ENCODE measurements around the gene DNAH11.

DNAH11 gene

DNA sequence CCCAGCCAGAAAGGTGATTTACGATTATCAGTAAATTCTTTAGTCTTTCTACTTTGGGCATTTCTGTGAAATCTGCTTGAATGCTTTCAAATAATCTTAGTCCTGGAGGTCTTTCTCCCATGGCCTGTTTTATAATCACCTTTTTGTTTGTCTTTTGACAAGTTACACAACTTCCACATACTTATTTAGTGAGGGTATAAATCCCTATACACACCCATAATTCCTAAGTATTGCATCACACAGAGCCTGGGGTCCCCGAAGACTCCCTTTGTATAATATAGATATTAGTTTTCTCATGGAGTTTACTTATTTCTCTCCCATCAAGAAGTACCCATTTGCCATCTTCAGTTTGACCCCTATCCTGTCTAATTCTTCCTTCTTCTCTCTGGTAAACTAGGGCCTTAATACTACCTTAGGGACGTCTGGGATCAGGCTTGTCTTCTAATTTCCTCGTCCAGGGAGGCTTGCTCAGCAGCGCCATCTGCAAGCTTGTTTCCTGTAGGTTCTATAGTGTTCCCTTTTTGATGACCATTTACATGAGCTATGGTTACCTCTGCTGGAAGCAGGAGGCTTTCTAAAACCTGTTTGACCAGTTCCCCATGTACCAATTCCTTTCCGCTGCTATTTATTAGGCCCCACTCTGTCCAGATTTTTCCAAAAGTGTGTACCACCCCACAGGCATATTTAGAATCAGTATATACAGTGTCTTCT, 8.1 kb downstream of the DNAH11 start:
- DNase-seq: no peak

DNA sequence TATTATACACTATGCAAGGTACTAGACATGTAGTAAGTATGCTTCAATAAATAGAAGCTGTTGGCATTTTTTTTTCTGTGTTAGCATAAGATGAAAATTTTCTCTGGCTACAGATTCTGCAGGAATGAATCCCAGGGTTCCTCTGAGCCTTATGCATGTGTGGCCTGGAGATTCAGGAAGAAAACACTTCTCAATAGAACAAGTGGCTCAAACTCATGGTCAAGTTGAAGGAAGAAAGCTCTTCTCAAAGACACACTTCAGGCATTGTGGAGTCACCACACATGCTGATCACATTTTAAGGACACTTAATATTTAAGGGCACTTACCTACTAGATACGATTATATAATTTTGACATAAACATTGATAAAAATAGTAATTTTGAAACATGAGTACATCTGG, 19.5 kb downstream of the DNAH11 start:
- no peak for DNase-seq

DNA sequence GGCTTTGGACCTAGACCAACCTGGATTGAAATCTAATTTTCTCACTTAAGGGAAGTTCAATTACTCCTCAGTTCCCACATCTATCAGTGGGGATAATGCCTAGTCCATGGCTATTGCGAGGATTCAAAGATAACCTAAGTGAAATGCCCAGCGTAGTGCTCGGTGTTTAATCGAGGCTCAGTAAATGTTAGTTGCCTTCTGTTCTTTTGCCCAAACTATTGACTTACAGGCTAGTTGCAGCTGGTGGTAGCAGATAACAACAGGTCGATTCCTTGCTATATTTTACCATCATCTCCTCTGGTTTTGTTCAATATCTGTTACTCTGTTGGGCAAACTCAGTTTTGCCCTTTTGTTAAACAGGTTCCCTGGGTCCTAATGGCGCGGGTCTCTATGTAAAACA, 22.8 kb downstream of the DNAH11 start:
- DNase-seq: no peak

DNA sequence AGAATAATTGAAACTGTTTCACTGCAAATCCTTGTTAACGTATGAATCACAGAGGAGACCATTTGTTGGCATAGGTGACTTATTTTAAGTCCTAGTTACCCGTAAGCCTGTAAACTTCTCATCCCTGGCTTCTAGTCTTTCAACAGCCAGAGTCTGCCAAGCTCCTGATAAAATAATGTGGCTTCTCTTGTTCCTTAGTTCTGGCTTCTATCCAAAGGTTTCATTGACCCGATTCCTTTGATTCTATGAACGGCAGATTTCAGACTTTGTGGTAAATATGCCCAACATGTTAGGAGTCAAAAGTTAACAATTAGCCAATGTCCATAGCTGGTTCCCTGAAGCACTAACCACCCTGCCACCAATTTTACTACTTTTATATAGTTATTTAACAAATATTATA, 23.3 kb downstream of the DNAH11 start:
- no peak for DNase-seq

DNA sequence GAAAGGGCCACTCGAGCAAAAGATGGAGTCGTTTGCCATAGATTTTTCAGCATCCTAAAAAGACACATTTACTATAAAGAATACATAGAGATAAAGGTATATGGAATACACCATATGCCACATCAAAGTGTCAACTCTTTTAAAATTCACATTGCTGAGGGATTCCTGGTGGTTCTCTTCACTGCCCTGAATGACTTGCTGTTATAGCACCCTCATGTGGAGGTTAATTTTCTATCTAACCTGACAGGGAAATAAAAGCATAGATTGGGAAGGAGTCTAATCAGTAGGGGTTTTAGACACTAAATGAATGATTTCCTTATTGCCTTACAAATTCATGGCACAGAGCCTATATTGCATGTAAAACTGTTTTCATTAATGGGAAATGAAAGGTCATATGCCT, 25.9 kb downstream of the DNAH11 start:
- DNase-seq: no peak

DNA sequence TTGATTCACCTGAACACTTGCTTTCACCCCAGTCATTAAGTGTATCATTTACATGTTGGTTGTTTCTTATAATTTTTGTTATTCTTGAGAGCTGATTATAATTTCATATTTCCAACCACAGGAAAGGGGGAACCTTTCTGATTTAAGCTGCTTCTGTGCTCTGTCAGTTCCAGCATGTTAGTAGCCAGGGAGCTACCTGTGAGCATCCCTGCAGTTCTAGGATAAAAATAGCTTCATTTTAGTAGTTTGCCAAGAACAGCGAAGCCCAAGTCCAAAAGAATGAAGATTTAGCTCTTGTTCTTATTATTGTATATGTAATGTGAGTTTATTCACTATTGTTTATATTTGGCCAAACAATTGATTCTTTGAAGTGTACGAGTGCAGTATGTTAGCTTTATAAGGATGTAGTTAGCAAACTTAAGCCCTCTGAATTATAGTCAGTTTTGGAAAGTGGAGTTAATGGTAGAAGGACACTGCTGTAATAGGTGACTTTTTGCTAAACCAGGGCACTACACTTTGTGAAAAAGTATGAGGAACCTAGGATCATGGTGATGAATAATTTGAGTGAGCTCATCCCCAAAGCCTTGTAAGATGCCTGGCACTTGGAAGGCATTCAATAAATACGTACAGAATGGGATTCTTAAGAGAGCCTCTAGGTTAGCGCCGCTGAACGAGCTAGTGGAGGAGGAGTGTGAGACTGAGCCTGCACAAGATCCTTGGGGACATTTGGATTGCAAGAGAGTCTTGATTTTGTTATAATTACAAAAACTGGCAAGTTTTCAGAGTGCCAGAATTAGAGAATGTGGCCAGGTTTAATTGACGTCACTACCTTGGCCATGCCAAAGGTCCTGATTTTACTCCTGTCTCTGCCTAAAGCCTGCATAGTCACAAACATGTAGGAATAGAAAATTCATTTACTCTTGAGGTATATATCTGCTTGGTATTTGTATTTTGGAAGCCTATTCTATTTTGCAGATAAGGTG, 29.8 kb downstream of the DNAH11 start:
- DNase-seq: no peak

DNA sequence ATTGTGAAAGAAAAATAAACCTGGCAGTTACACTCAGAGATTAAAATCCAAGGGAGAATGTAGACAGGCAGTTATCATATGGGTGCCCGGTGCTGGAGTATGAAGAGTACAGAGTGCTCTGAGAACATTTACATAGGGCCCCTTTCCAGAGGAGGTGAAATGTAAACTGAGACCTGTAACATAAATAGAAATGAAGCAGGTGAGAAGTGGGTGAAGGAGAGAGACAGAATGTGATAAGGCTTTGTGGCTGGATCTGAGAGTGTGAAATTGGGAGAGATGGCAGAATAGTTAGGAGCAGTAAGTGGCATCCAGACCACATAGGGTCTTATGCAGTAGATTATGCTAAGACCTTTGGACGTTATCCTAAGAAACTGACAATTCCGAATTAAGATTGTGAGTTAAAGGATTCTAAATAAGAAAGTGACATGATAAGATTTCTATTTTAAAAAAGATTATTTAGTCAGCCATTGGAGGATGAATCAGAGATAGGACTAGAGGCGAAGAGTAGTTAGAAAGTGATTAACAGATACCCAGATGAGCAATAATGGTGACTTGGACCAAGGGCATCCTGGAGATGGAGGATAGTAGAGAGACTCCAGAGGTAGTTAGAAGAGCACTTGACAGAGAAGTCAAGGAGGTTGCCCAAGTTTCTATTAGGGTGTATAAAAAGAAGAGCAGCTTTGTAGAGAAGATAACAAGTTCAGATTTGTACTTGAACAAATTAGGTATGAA, 36.7 kb downstream of the DNAH11 start:
- no peak for DNase-seq

DNA sequence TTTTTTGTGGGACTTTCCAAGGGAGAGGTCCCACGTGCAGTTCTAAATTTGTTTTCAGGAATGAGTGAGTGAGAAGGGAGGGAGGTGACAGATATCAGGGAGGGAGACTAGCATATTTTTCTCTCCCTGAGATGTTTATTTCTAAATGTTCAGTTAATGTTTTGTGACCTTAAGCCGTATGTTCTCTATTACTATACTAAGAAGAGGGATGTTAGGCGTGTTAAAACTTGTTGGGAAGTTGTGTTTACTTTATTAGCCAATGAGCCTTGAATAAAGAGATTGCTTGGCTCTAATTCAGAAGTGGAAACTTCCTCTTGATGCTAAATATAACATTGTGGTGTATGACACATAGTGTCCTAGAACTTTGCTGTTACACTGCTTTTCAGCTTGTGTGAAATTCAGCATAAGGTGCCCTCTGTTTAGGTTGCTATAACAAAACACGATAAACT, 37.3 kb downstream of the DNAH11 start:
- DNase-seq: no peak

DNA sequence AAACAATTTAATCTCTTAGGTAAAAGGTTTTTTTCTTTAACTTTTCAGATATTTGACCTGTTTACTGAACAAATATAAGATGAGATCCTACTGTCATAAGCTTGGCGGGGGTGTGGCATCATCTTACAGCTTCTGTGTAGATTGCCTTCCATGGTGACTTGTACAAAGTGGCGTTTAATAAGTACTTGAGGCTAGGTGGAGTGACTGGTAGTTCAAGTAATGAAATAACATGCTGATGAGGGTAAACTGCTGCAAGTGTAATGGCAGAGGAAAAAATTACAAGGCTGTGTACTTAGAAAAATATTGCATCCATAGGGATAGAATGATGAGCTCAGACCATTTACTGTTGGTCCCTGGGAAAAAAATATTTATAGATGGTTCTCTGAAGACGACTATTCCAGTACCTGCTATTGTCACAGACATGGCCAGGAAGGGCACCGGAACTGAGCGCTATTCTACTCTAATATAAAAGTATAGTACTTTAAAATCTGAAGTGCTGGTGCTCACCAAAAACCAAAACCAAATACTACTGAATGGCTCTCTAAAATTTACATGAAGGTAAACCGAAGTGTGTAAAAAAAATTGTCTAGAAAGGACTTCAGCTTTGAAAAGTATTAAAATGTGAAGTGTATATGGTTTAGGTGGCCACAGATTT, 42.4 kb downstream of the DNAH11 start:
- DNase-seq: no peak

DNA sequence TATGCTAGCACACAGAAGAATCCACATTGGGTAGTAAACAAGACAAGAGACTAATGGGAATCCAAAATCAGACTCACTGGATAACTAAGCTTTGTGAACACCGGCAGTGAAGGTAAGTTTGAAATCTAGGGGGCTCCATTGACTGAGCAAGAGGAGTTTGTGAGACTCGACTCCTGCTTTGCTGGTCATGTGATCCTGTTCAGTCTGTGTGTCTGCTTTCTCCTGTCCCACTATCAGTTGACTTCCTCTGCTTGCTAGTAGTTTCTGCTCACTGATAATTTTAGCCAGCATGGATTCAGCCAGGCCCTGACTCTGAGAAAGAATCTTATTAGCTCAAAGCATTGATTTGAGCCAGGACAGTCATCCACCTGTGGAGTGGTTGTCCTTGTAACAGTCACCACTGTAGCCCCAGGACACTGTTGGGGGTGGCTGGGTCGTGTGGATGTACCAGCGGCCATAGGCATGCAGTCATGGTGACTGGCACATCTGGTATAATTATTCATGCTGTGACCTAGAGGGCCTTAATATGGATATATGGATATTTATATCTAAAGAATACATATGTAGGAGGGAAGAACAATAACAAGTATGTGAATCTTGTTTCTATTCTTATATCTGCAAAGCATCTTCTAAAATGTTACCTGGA, 44.4 kb downstream of the DNAH11 start:
- DNase-seq: no peak

DNA sequence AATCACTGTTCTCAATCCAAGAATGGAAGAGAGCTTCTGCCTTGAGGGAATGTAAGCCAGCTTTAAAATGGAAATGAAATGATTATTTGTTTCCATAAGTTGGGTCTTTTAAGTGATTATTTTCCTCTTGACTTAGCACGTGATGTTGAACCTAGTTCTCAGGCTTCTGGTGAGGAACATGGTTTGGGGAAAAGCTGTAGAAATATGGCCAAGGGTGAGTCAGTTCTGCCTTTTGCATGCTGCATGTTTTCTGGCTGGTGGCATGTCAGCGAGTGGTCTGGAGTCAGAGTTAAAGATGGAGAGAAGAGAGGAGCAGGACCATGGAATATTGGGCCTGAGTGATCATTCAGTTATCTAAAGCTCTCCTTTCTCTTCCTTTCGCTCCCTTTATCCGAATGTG, 54.0 kb downstream of the DNAH11 start:
- DNase-seq: no peak

DNA sequence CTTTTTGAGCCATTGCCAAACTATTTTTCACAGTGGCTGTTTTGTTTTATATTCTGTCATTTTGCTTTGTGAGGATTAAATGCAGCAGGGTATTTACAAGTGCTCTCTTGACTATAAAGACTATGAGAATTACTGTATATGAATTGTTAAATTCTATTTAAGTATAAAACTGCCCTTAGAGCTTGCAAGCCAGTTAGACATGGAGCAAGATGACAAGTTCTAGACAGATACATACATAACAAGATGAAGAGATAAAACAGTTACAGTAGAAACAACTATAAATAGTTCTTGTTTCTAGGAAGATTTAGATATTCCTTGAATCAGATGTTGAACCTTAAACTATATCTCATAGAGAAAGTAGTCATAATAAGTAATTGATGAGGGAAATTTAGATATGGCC, 60.6 kb downstream of the DNAH11 start:
- no peak for DNase-seq

DNA sequence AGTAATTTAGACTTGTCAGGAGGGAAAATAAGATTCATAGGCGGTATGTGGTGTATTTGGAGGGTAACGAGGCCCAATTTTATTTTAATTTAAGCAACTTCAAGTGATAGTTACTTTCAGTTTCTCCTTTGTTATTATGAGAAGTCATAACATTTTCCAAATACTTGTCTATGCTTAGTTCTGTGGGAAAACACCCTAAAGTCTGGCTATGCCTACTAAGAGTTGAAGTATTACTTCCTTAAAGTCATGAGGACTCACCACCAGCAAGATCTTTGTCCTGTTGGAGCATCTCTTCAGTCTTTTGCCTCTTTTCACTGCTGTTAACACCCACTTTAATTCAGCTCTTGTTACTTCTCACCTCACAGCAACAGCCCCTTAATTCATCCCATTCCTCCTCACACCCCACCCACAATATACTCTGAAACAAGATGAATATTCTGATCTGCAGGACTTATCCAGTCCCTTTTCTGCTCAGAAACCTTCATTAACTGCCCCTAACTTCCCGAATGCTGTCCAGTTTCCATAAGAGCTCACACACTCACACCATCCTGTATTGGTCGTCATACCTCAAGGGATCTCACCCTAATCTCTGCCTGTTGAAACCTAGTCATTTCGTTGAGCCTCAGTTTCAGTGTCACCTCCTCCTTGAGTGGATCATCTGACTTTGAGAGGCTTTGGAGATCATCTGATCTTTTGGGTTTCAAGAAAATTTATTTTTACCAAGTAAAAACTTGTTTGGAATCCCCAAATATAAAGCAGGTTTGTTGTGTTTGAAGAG, 61.3 kb downstream of the DNAH11 start:
- no peak for DNase-seq

DNA sequence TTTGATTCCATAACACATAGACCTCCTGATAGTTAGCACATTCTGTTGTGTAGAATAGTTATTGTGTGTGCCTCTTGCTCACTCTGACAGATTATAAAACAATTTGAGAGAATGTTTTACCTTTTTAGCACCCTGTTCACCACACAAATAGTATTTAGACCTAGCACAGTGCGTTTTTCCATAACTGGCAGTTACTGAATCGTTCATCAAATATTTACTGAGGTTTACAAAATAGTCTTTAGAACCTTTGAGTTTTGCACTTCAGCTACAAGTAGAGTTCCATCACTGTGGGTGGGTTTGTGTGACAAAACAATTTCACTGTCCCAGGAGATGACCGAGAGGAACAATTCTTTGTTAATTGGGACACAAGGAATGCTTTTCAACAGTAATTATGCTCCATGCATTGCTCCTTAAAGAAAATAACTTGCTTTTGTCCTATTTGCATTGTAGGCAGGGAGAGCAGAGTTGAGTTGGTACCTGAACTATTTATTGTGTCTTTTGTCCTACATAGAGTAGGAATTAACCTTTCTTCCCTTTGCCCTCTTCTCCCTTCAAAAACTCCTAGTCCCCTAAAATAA, 62.3 kb downstream of the DNAH11 start:
- DNase-seq: no peak

DNA sequence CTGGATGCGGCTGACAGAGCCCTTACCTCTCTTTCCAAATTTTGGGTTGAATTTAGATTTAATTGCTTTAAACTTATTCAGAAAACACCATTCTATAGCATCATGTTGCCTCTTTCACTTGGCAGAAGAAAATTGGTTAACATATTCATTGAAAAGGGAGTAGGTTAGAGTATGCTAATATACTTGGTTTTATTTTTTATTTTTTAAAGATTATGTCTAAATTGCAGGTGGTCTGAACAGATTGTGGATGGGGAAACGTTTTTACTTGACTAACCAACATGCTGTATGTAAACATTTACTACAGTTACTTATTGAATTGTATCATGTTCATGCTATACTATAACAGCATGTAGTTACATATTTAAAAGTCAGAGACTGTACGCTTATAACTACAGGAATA, 65.6 kb downstream of the DNAH11 start:
- DNase-seq: no peak

DNA sequence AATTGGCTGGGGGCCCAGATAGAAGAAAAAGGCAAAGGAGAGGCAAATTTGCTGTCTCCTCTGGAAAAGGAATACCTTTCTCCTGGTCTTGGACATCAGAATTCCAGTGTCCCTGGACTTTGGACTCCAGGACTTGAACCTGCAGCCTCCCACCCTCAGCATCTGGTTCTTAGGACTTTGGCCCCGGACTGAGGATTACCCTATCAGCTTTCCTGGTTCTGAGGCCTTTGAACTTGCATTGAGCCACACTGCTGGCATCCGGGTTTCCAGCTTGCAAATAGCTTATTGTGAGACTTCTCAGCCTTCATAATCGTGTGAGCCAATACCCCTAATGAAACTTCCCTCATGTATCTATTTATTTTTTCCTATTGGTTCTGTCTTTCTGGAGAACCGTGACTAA, 68.3 kb downstream of the DNAH11 start:
- DNase-seq: no peak

DNA sequence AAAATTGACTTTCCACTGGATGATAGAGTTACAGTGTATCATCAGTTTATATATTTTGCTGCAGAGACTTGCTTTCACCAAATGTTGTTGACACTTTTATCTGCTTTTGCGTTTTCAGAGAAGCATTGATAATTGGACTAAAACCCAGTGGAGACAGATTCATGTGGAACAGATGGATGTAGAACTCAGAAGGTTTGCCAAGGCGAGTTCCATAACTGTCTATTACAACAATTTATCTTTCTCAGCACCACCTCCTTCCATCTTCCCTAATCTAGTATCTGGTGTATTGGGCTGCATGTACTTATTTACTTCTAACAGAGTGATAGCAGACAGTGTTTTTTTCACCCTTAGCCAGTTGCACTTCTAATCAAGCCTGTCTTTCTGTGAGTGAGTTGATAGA, 73.3 kb downstream of the DNAH11 start:
- no peak for DNase-seq

DNA sequence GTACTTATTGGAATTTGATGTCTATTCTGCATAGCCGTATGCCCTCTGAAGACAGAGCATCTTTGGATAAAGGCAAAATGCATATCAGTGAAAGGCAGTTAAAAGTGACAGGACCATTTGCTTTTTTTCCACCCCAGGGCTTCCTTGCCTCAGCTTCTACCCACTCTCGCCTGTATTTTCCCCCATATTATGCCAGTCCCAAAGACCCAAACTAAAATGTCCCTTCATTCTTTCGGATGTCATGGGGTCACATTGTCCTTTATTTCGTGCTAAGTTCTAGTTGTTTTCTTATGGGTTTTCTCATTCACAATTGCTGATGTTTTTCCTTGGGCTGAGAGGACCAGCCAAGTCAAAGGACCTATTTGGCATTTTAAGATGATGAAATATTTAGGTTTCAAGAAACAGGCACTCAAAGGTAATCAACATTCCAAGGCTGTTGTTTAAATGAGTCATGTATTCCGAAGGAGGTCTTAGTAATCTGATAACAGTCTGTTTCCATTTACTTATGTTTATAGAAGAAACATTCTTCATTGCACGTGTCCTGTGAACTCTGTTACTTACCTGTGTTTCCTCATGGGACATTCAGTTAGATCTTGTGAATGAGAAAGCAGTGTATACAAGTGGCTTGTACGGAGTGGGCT, 74.1 kb downstream of the DNAH11 start:
- no peak for DNase-seq

DNA sequence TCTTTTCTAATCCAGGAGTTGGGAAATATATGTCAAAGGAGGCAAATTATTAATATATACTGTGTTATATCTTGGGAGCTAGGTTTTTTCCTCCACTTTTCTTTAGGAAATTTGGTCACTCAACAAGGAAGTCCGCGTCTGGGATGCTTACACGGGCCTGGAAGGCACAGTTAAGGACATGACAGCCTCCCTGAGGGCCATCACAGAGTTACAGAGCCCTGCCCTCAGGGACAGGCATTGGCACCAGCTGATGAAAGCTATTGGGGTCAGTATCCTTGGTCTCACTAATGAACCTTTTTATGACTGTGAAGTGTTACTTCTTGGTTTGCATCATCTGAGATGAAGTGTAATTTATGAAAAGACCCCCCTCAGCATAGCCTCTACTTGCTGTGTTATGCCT, 74.7 kb downstream of the DNAH11 start:
- no peak for DNase-seq

DNA sequence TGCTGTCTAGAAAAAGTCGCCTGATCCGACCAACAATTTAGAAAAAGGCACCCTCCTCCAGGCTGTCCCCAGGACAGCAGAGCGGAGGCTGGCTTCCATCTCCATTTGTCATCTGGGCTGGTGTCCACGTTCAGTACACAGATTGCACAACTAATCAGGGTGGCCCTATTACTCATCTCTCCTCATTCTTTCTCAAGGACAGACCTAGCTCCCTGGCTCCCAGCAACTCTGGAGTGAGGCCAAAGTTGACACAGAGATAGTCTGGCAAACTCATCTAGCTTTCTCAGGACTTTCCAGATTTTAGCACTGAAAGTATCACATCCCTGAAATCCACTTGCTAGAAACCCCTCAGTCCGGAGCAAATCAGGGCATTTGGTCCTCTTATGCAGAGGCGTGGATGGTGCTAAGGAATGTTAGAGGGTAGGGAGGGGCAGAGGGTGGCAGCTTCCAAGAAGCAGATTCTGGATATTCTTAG, 75.1 kb downstream of the DNAH11 start:
- no peak for DNase-seq

All from effector CD8-positive, alpha-beta T cell (primary cell).